Central memory CD4-positive, alpha-beta T cell (primary cell): ENCODE results near the gene CPLANE2.
"Not testable (repeated sequence)": the region's sequence is repeated elsewhere in the genome, so short reads cannot be mapped to it uniquely, and the experiment has no call there.

ENCODE experiments used
- DNase-seq: peaks from one replicate; pipeline ENCODE4 v3.0.0; 2022

Gene CPLANE2

GRCh38 chr1:16229976-16230740 lies 6.8 kb downstream of the CPLANE2 start:
- DNase-seq, result no peak

- no peak for DNase-seq
Measured at GRCh38 chr1:16226490-16227179, 10.3 kb downstream of the CPLANE2 start.

GRCh38 chr1:16226129-16226489 lies 10.9 kb downstream of the CPLANE2 start:
- no peak for DNase-seq

- DNase-seq, result no peak
Measured at GRCh38 chr1:16224472-16224871, 12.5 kb downstream of the CPLANE2 start.

- DNase-seq, result not testable (repeated sequence)
Measured at GRCh38 chr1:16222716-16223115, 14.3 kb downstream of the CPLANE2 start.

- no peak for DNase-seq
Measured at GRCh38 chr1:16221499-16221898, 15.5 kb downstream of the CPLANE2 start.

- no peak for DNase-seq
Measured at GRCh38 chr1:16219968-16220500, 16.9 kb downstream of the CPLANE2 start.

GRCh38 chr1:16218674-16219071 lies 18.3 kb downstream of the CPLANE2 start:
- DNase-seq, result no peak

GRCh38 chr1:16218014-16218673 lies 18.8 kb downstream of the CPLANE2 start:
- no peak for DNase-seq

GRCh38 chr1:16217061-16217785 lies 19.8 kb downstream of the CPLANE2 start:
- DNase-seq, result peak; percentile 91

- DNase-seq, result peak; percentile 21
Measured at GRCh38 chr1:16215882-16216753, 20.9 kb downstream of the CPLANE2 start.

- not testable (repeated sequence) for DNase-seq
Measured at GRCh38 chr1:16215240-16215639, 21.7 kb downstream of the CPLANE2 start.

GRCh38 chr1:16213544-16213943 lies 23.4 kb downstream of the CPLANE2 start:
- DNase-seq, result not testable (repeated sequence)

GRCh38 chr1:16213013-16213412 lies 24.0 kb downstream of the CPLANE2 start:
- no peak for DNase-seq

- no peak for DNase-seq
Measured at GRCh38 chr1:16212251-16212961, 24.6 kb downstream of the CPLANE2 start, which contains the start of gene ARHGEF19. TSS of gene ARHGEF19 (minus strand) at chr1:16212652. CDS start at chr1:16209054, 3,598 bp downstream.

- DNase-seq, result no peak
Measured at GRCh38 chr1:16211824-16212223, 25.2 kb downstream of the CPLANE2 start.

GRCh38 chr1:16210581-16210980 lies 26.4 kb downstream of the CPLANE2 start:
- no peak for DNase-seq

GRCh38 chr1:16209847-16210407 lies 27.1 kb downstream of the CPLANE2 start:
- DNase-seq, result no peak

GRCh38 chr1:16209132-16209846 lies 27.7 kb downstream of the CPLANE2 start:
- no peak for DNase-seq
